Neural progenitor cell (in vitro differentiated cells): ENCODE measurements around the gene NGRN. TPM values are rescaled to one million over a fixed set of nuclear protein-coding genes. Genes with fewer than 3 reads are reported as not detected.

Experiments used
- DNase-seq: peaks from one replicate; pipeline ENCODE4 v3.0.0-alpha.2; 2016; ENCODE audit warnings: low spot score
- H2AFZ ChIP-seq: fragments of 200-600 bp; sonication (generic); replicated peaks from 2 replicates; pipeline ENCODE4 v1.6.1; 2016; ENCODE audit warnings: antibody characterized with exemption
- H3F3A ChIP-seq: fragments of 200-600 bp; sonication (generic); 2 replicates; pipeline ENCODE4 v1.6.1; 2016; ENCODE audit warnings: antibody characterized with exemption, low read depth
- H3K27ac ChIP-seq: fragments of 200-600 bp; sonication (generic); 2 replicates; pipeline ENCODE4 v1.5.1; 2016; ENCODE audit warnings: mild to moderate bottlenecking
- H3K27me3 ChIP-seq: fragments of 200-600 bp; sonication (generic); 2 replicates; pipeline ENCODE4 v1.6.1; 2016; ENCODE audit warnings: mild to moderate bottlenecking, moderate library complexity
- H3K36me3 ChIP-seq: fragments of 200-600 bp; sonication (generic); 2 replicates; pipeline ENCODE4 v1.5.1; 2016
- H3K4me1 ChIP-seq: fragments of 200-600 bp; sonication (generic); 2 replicates; pipeline ENCODE4 v1.6.1; 2016; ENCODE audit warnings: mixed run types
- H3K4me2 ChIP-seq: fragments of 200-600 bp; sonication (generic); 2 replicates; pipeline ENCODE4 v1.6.1; 2016
- H3K4me3 ChIP-seq: fragments of 200-600 bp; sonication (generic); 2 replicates; pipeline ENCODE4 v1.5.1; 2016
- H3K79me2 ChIP-seq: fragments of 200-600 bp; sonication (generic); 2 replicates; pipeline ENCODE4 v1.6.1; 2016; ENCODE audit warnings: low read depth
- H3K9ac ChIP-seq: fragments of 200-600 bp; sonication (generic); 2 replicates; pipeline ENCODE4 v1.6.1; 2016
- H3K9me3 ChIP-seq: fragments of 200-600 bp; sonication (generic); 2 replicates; pipeline ENCODE4 v1.5.1; 2016; ENCODE audit warnings: low read depth
- H4K20me1 ChIP-seq: fragments of 200-600 bp; sonication (generic); 2 replicates; pipeline ENCODE4 v1.6.1; 2016; ENCODE audit warnings: low read depth
- H3K27ac Mint-ChIP-seq: 3 replicates; pipeline ENCODE4 v1.8.0; 2021; ENCODE audit warnings: mixed read lengths
- H3K27me3 Mint-ChIP-seq: 2 replicates; pipeline ENCODE4 v1.8.0; 2022; ENCODE audit warnings: low read depth, mild to moderate bottlenecking, inconsistent platforms, moderate library complexity, mixed read lengths; ENCODE audit not compliant: insufficient read depth
- H3K36me3 Mint-ChIP-seq: 3 replicates; pipeline ENCODE4 v1.8.0; 2021; ENCODE audit warnings: mixed read lengths
- H3K4me1 Mint-ChIP-seq: 3 replicates; pipeline ENCODE4 v1.8.0; 2021; ENCODE audit warnings: mixed read lengths
- H3K4me3 Mint-ChIP-seq: 3 replicates; pipeline ENCODE4 v1.8.0; 2021; ENCODE audit warnings: mild to moderate bottlenecking, moderate library complexity, mixed read lengths
- H3K9me3 Mint-ChIP-seq: 3 replicates; pipeline ENCODE4 v1.8.0; 2020; ENCODE audit warnings: mixed read lengths
- EZH2 ChIP-seq: fragments of 200-600 bp; sonication (generic); IDR thresholded peaks from 2 replicates; pipeline ENCODE4 v1.6.1; 2017; ENCODE audit warnings: antibody characterized with exemption, mild to moderate bottlenecking, moderate library complexity
- EZH2phosphoT487 ChIP-seq: fragments of 200-600 bp; sonication (generic); IDR thresholded peaks from 2 replicates; pipeline ENCODE4 v1.6.1; 2017; ENCODE audit warnings: antibody characterized with exemption
- total RNA-seq: library from RNA; depleted of rRNA; stranded (reverse); fragments of >200 nt; gene quantifications from 2 replicates; pipeline ENCODE4 v1.2.3, GENCODE V29; 2015; ENCODE audit warnings: low replicate concordance
- TF ChIP-seq, protein P1 (sequence below): fragments of 200-600 bp; sonication (generic); IDR thresholded peaks from 2 replicates; pipeline ENCODE4 v1.5.1; 2017; ENCODE audit warnings: antibody characterized with exemption, mild to moderate bottlenecking

NGRN gene
- total RNA-seq, 1 donor from 2014 or later, result 47.8 TPM

- H4K20me1 ChIP-seq, result peaks cover 7% of the 10 kb centered on the region
- peaks cover 6% of the 10 kb centered on the region for H3F3A ChIP-seq
- H3K27me3 Mint-ChIP-seq, result peaks cover 3% of the 10 kb centered on the region
- no peaks in the 10 kb centered on the region for H3K9me3 Mint-ChIP-seq
- H3K4me1 ChIP-seq, result no peaks in the 10 kb centered on the region
- H3K27ac ChIP-seq, result no peak overlapping the region
- H3K4me3 ChIP-seq, result peak overlapping the region; percentile 91
- DNase-seq, result no peak
- no peak overlapping the region for H3K9ac ChIP-seq
- no peaks in the 10 kb centered on the region for H3K9me3 ChIP-seq
- peaks cover 11% of the 10 kb centered on the region for H3K27me3 ChIP-seq
- peak overlapping the region; percentile 98 for H3K4me2 ChIP-seq
- H3K79me2 ChIP-seq, result no peaks in the 10 kb centered on the region
- no peak for TF ChIP-seq EZH2phosphoT487
- TF ChIP-seq EZH2, result no peak
- TF ChIP-seq, protein P1, sequence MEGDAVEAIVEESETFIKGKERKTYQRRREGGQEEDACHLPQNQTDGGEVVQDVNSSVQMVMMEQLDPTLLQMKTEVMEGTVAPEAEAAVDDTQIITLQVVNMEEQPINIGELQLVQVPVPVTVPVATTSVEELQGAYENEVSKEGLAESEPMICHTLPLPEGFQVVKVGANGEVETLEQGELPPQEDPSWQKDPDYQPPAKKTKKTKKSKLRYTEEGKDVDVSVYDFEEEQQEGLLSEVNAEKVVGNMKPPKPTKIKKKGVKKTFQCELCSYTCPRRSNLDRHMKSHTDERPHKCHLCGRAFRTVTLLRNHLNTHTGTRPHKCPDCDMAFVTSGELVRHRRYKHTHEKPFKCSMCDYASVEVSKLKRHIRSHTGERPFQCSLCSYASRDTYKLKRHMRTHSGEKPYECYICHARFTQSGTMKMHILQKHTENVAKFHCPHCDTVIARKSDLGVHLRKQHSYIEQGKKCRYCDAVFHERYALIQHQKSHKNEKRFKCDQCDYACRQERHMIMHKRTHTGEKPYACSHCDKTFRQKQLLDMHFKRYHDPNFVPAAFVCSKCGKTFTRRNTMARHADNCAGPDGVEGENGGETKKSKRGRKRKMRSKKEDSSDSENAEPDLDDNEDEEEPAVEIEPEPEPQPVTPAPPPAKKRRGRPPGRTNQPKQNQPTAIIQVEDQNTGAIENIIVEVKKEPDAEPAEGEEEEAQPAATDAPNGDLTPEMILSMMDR, result no peak
- peak overlapping the region; percentile 84 for H3K4me3 Mint-ChIP-seq
- no peak overlapping the region for H3K27ac Mint-ChIP-seq
- peaks cover 17% of the 10 kb centered on the region for H3K4me1 Mint-ChIP-seq
- H2AFZ ChIP-seq, result peak overlapping the region; percentile 89
- no peaks in the 10 kb centered on the region for H3K36me3 ChIP-seq
- H3K36me3 Mint-ChIP-seq, result peaks cover 9% of the 10 kb centered on the region
Observed at GRCh38 chr15:90232941-90233386, 32.5 kb upstream of the NGRN start.

- Histone ChIP-seq H3K4me3 (peak within 1 kb of the TSS; percentile 91), H3K79me2 (no peaks in the 10 kb centered on the region), H3K27me3 (peaks cover 11% of the 10 kb centered on the region), H3F3A (peaks cover 6% of the 10 kb centered on the region), H3K9ac (no peak within 1 kb of the TSS), H4K20me1 (peaks cover 7% of the 10 kb centered on the region), H3K4me2 (peak within 1 kb of the TSS; percentile 98), H3K4me1 (no peaks in the 10 kb centered on the region), H2AFZ (peak within 1 kb of the TSS; percentile 89), H3K36me3 (no peaks in the 10 kb centered on the region), H3K9me3 (no peaks in the 10 kb centered on the region), H3K27ac (no peak within 1 kb of the TSS)
- TF ChIP-seq, protein P1, result peak; percentile 54
- TF ChIP-seq EZH2 (peak; percentile 50), EZH2phosphoT487 (peak; percentile 31)
- peak within 1 kb of the TSS; percentile 85 for H3K4me3 Mint-ChIP-seq
- peaks cover 3% of the 10 kb centered on the region for H3K27me3 Mint-ChIP-seq
- no peaks in the 10 kb centered on the region for H3K9me3 Mint-ChIP-seq
- no peak within 1 kb of the TSS for H3K27ac Mint-ChIP-seq
- H3K4me1 Mint-ChIP-seq, result peaks cover 17% of the 10 kb centered on the region
- DNase-seq, result peak; percentile 97
- H3K36me3 Mint-ChIP-seq, result peaks cover 13% of the 10 kb centered on the region
Observed at GRCh38 chr15:90233387-90234095, 31.9 kb upstream of the NGRN start, which contains the start of gene CIB1. CIB1 (minus strand) TSS chr15:90233941; CDS start chr15:90233885, 56 bp downstream.

GRCh38 chr15:90234096-90234988 is 31.1 kb upstream of the NGRN start, which contains the start of gene GDPGP1:
GDPGP1 (plus strand) TSS chr15:90234209; CDS start chr15:90240909, 6,700 bp downstream.
- Histone ChIP-seq H3K4me3 (peak within 1 kb of the TSS; percentile 91), H3K79me2 (no peaks in the 10 kb centered on the region), H2AFZ (peak within 1 kb of the TSS; percentile 89), H3K4me2 (peak within 1 kb of the TSS; percentile 98), H3K36me3 (no peaks in the 10 kb centered on the region), H3K27ac (no peak within 1 kb of the TSS), H3K27me3 (peaks cover 11% of the 10 kb centered on the region), H3K9ac (no peak within 1 kb of the TSS), H3K4me1 (no peaks in the 10 kb centered on the region), H3K9me3 (no peaks in the 10 kb centered on the region), H3F3A (peaks cover 6% of the 10 kb centered on the region), H4K20me1 (peaks cover 7% of the 10 kb centered on the region)
- H3K36me3 Mint-ChIP-seq, result peaks cover 9% of the 10 kb centered on the region
- H3K4me3 Mint-ChIP-seq, result peak within 1 kb of the TSS; percentile 85
- peaks cover 3% of the 10 kb centered on the region for H3K27me3 Mint-ChIP-seq
- H3K4me1 Mint-ChIP-seq, result peaks cover 17% of the 10 kb centered on the region
- no peak within 1 kb of the TSS for H3K27ac Mint-ChIP-seq
- DNase-seq, result no peak
- no peaks in the 10 kb centered on the region for H3K9me3 Mint-ChIP-seq
- no peak for TF ChIP-seq EZH2
- peak; percentile 5 for TF ChIP-seq EZH2phosphoT487
